ENCODE data around the gene BLOC1S6. TPM values are rescaled to one million over a fixed set of nuclear protein-coding genes. Genes with fewer than 3 reads are reported as not detected.
A peak's percentile ranks its signal among the peaks of the same experiment; 100 is the strongest.

BLOC1S6 gene
- total and polyA plus RNA-seq, 9 of the 15 experiments (the other 6 are each of a cell fraction or from before 2014, with no cell fraction given): 18.2 to 72.4 (median 38.4) TPM

- no peak for TF ChIP-seq NR0B1 (IDR thresholded peaks at IDR 0.05; ENCODE audit: partially characterized antibody)
- no peak for TF ChIP-seq NFIC (IDR thresholded peaks at IDR 0.05)
- TF ChIP-seq THAP7 (CRISPR knock-in tag; IDR thresholded peaks at IDR 0.05): 0 out of 2 replicates have a peak, but pooled peaks have one; percentile 20
- TF ChIP-seq ZBTB9 (CRISPR knock-in tag; IDR thresholded peaks at IDR 0.05): peak; percentile 99
- TF ChIP-seq WHSC1 (IDR thresholded peaks at IDR 0.05; ENCODE audit: low read length): no peak
- TF ChIP-seq ZNF444 (CRISPR knock-in tag; IDR thresholded peaks at IDR 0.05): peak; percentile 96
- TF ChIP-seq ZBTB17 (CRISPR knock-in tag; IDR thresholded peaks at IDR 0.05): peak; percentile 95
- TF ChIP-seq ZNF717 (CRISPR knock-in tag; IDR thresholded peaks at IDR 0.05): peak; percentile 92
- TF ChIP-seq MTA3 (IDR thresholded peaks at IDR 0.05; ENCODE audit: borderline replicate concordance): no peak
- TF ChIP-seq HNRNPK (IDR thresholded peaks at IDR 0.05; ENCODE audit: low read depth, low read length, poor library complexity, severe bottlenecking): no peak
- no peak for TF ChIP-seq ZNF12 (CRISPR knock-in tag; IDR thresholded peaks at IDR 0.05)
- TF ChIP-seq HLTF (IDR thresholded peaks at IDR 0.05): no peak
These were observed 3.2 kb upstream of the BLOC1S6 start (continued) for GRCh38 chr15:45583731-45584639.

Data from K562 (cell line).